Stomach (tissue), 9 donors: ENCODE measurements around the gene PALM2AKAP2. TPM values are rescaled to one million over a fixed set of nuclear protein-coding genes. Genes with fewer than 3 reads are reported as not detected.
"Not testable (repeated sequence)": the region's sequence is repeated elsewhere in the genome, so short reads cannot be mapped to it uniquely, and the experiment has no call there.

Source experiments
- DNase-seq, 2 donors: peaks; one replicate each; pipeline versions ENCODE4 v3.0.0 to v3.0.0-alpha.2; 2013 to 2019
- H3K27ac ChIP-seq, 5 donors: fragments of 200-600 bp in 4 of 5; sonication (generic) in 4 of 5; one replicate each; pipeline ENCODE4 v1.5.1; 2013 to 2019; ENCODE audit warnings: mild to moderate bottlenecking in 1 of 5, moderate library complexity in 1 of 5
- H3K27me3 ChIP-seq, 3 donors: fragments of 200-600 bp; sonication (generic); one replicate each; pipeline ENCODE4 v1.5.1; 2017 to 2019; ENCODE audit warnings: mixed run types in 1 of 3
- H3K36me3 ChIP-seq, 4 donors: fragments of 200-600 bp; sonication (generic); 1 replicate in 3 of 4; 2 replicates in 1 of 4; pipeline ENCODE4 v1.5.1; 2016 to 2019
- H3K4me1 ChIP-seq, 4 donors: fragments of 200-600 bp; sonication (generic); one replicate each; pipeline ENCODE4 v1.5.1; 2016 to 2019
- H3K4me3 ChIP-seq, 4 donors: fragments of 200-600 bp; sonication (generic) in 3 of 4; one replicate each; pipeline ENCODE4 v1.5.1; 2016 to 2019; ENCODE audit warnings: mild to moderate bottlenecking in 1 of 4
- H3K9me3 ChIP-seq, 4 donors: fragments of 200-600 bp; sonication (generic); one replicate each; pipeline ENCODE4 v1.5.1; 2016 to 2019
- CTCF ChIP-seq, 7 experiments: fragments of 450-650 bp in 4 of 7; fragments of 200-600 bp in 3 of 7; sonication (generic) in 3 of 7; IDR thresholded peaks; one replicate each; pipeline ENCODE4 v1.5.1; 2016 to 2019; ENCODE audit warnings: antibody characterized with exemption in 7 of 7, control low read depth in 2 of 7, mild to moderate bottlenecking in 1 of 7
- EP300 ChIP-seq: sonication (generic); formaldehyde crosslinking; IDR thresholded peaks from one replicate; pipeline ENCODE4 v1.6.1; 2017; ENCODE audit warnings: antibody characterized with exemption
- POLR2A ChIP-seq, 4 donors: fragments of 450-650 bp; IDR thresholded peaks; one replicate each; pipeline ENCODE4 v1.6.1; 2016; ENCODE audit warnings: antibody characterized with exemption in 4 of 4, control low read depth in 2 of 4, mild to moderate bottlenecking in 1 of 4, moderate library complexity in 1 of 4
- POLR2AphosphoS5 ChIP-seq, 3 donors: sonication (generic); formaldehyde crosslinking; IDR thresholded peaks; one replicate each; pipeline ENCODE4 v1.6.1; 2016; ENCODE audit warnings: antibody characterized with exemption in 3 of 3
- WGBS, 5 donors: extraction: QIAGEN DNeasy Blood & Tissue Kit in 3 of 5; methylation state at CpG; one replicate each; pipeline versions ENCODE4 v1.1.5 to v1.1.7; 2013 to 2018; 5-methylcytosine and 5-hydroxymethylcytosine counted together
- intact Hi-C: fragments of 100-400 bp; cut with DNase I; formaldehyde crosslinking; loops from one replicate; pipeline ENCODE4 v1.15.1; 2023; ENCODE audit warnings: low total_unique reads
- polyA plus RNA-seq, 3 donors: library from polyadenylated mRNA; stranded (reverse); fragments of 200-250 nt; gene quantifications; one replicate each; pipeline ENCODE4 v1.2.3, GENCODE V29; 2013
- total RNA-seq, 5 donors: library from RNA; depleted of rRNA; stranded (reverse); fragments of >200 nt; gene quantifications; one replicate each; pipeline versions ENCODE4 v1.1.0 to v1.2.3, GENCODE V29; 2014 to 2016
- donor health status: healthy with polysubstance abuse.
- donor health status: Bipolar disorder and iron deficiency.
- donor health status: healthy.

PALM2AKAP2 gene
- total and polyA plus RNA-seq, 8 donors = 0.05 to 6.2 (median 1.3) TPM; not detected in 3

GRCh38 chr9:109817146-109817845 lies 37.3 kb downstream of the PALM2AKAP2 start:
- Histone ChIP-seq H3K27me3 (peaks cover 0 to 3% (median 0%) of the 10 kb centered on the region in 3 donors), H3K9me3 (no peaks in the 10 kb centered on the region), H3K36me3 (no peaks in the 10 kb centered on the region), H3K4me3 (no peak overlapping the region), H3K4me1 (peaks cover 0 to 10% (median 0%) of the 10 kb centered on the region in 4 donors), H3K27ac (peak overlapping the region in 3 of 5 donors; percentile 30 to 58 (median 49))
- WGBS, 5 donors = 59 to 64% (median 60%) methylated on average over 6 of the region's 6 CpGs
- TF ChIP-seq EP300 (no peak), POLR2A (IDR thresholded peaks at IDR 0.05) (no peak), POLR2AphosphoS5 (IDR thresholded peaks at IDR 0.05) (no peak), CTCF (IDR thresholded peaks at IDR 0.05) (no peak)
- no peak for DNase-seq
- intact Hi-C loops = loop anchor here (5.0 kb wide), 1 partner anchor 245 kb away; no protein-coding TSS in a partner anchor

GRCh38 chr9:109817846-109818472 lies 38.0 kb downstream of the PALM2AKAP2 start:
- peak; percentile 61 to 97 for DNase-seq
- WGBS, 5 donors = 2 to 4% (median 3%) methylated on average over 9 of the region's 9 CpGs
- H3K36me3 ChIP-seq = no peaks in the 10 kb centered on the region
- TF ChIP-seq EP300 (no peak), CTCF (IDR thresholded peaks at IDR 0.05) (peak in 5 of 7 experiments; percentile 41 to 81 (median 74)), POLR2A (IDR thresholded peaks at IDR 0.05) (no peak), POLR2AphosphoS5 (IDR thresholded peaks at IDR 0.05) (peak in 2 of 3 donors; percentile 46 to 70)
- no peaks in the 10 kb centered on the region for H3K9me3 ChIP-seq
- H3K4me3 ChIP-seq = no peak overlapping the region
- H3K27ac ChIP-seq = peak overlapping the region in 3 of 5 donors; percentile 30 to 58 (median 49)
- intact Hi-C loops = loop anchor here (5.0 kb wide), 1 partner anchor 246 kb away; no protein-coding TSS in a partner anchor
- H3K27me3 ChIP-seq = peaks cover 0 to 3% (median 0%) of the 10 kb centered on the region in 3 donors
- peaks cover 0 to 10% (median 0%) of the 10 kb centered on the region in 4 donors for H3K4me1 ChIP-seq

- Histone ChIP-seq H3K9me3 (no peaks in the 10 kb centered on the region), H3K4me3 (no peak overlapping the region), H3K36me3 (no peaks in the 10 kb centered on the region), H3K27ac (no peak overlapping the region), H3K27me3 (peaks cover 0 to 3% (median 0%) of the 10 kb centered on the region in 3 donors), H3K4me1 (peaks cover 0 to 10% (median 0%) of the 10 kb centered on the region in 4 donors)
- DNase-seq = no peak
- 42 to 64% (median 47%) methylated on average over 1 of the region's 1 CpG for WGBS, 5 donors
- intact Hi-C loops = no loop called here
- TF ChIP-seq EP300 (no peak), POLR2A (IDR thresholded peaks at IDR 0.05) (no peak), CTCF (IDR thresholded peaks at IDR 0.05) (no peak), POLR2AphosphoS5 (IDR thresholded peaks at IDR 0.05) (no peak)
Observed at GRCh38 chr9:109821711-109822110, 41.7 kb downstream of the PALM2AKAP2 start.

- H3K36me3 ChIP-seq, H3K4me3 ChIP-seq, H3K27ac ChIP-seq, H3K9me3 ChIP-seq, H3K27me3 ChIP-seq, H3K4me1 ChIP-seq, intact Hi-C loops, DNase-seq: not testable (repeated sequence)
- WGBS, 5 donors = 71 to 94% (median 81%) methylated on average over 2 of the region's 2 CpGs
Observed at GRCh38 chr9:109825383-109825782, 45.4 kb downstream of the PALM2AKAP2 start.
